ENCODE data around the gene NFATC2.

NFATC2 gene

GRCh38 chr20:51437182-51437924, 105.2 kb downstream of the NFATC2 start:
- 0 out of 2 replicates have a peak overlapping the region, but pooled peaks have one; percentile 5 for H3K4me3 ChIP-seq (ENCODE audit: low read length)
- peaks cover 19% of the 10 kb centered on the region for H4K20me1 ChIP-seq (ENCODE audit: insufficient read depth, low read length)
- peaks cover 53% of the 10 kb centered on the region for H3K4me1 ChIP-seq (ENCODE audit: low read length)
- H3K79me2 ChIP-seq (ENCODE audit: low read length): no peaks in the 10 kb centered on the region; the same call in 1 of the 2 replicates
- H3K4me2 ChIP-seq (ENCODE audit: low read length): peak overlapping the region; percentile 44
- no peaks in the 10 kb centered on the region for H3K9me3 ChIP-seq (ENCODE audit: insufficient read depth, low read length)
- no peak for TF ChIP-seq CTCF (IDR thresholded peaks at IDR 0.05; ENCODE audit: low read depth, low read length)
- no peak for TF ChIP-seq EZH2phosphoT487 (IDR thresholded peaks at IDR 0.05; ENCODE audit: low read depth)
- no peak overlapping the region for H3K9ac ChIP-seq (ENCODE audit: low read length)
- H3K27me3 ChIP-seq (ENCODE audit: low read depth, low read length): no peaks in the 10 kb centered on the region
- H3K36me3 ChIP-seq (replicated peaks; ENCODE audit: low read depth, low read length): peaks cover 79% of the 10 kb centered on the region
- H3K27ac ChIP-seq (ENCODE audit: low read length): 0 out of 2 replicates have a peak overlapping the region, but pooled peaks have one; percentile 5
- H2AFZ ChIP-seq (ENCODE audit: low read depth, low read length): no peak overlapping the region

- Histone ChIP-seq H3K79me2 (ENCODE audit: low read length) (peaks cover 3% of the 10 kb centered on the region; the same call in 1 of the 2 replicates), H2AFZ (ENCODE audit: low read depth, low read length) (no peak overlapping the region), H3K36me3 (replicated peaks; ENCODE audit: low read depth, low read length) (peaks cover 86% of the 10 kb centered on the region), H3K27me3 (ENCODE audit: low read depth, low read length) (no peaks in the 10 kb centered on the region), H3K9ac (ENCODE audit: low read length) (no peak overlapping the region), H4K20me1 (ENCODE audit: insufficient read depth, low read length) (peaks cover 25% of the 10 kb centered on the region), H3K9me3 (ENCODE audit: insufficient read depth, low read length) (no peaks in the 10 kb centered on the region), H3K4me2 (ENCODE audit: low read length) (no peak overlapping the region), H3K27ac (ENCODE audit: low read length) (no peak overlapping the region), H3K4me1 (ENCODE audit: low read length) (peaks cover 40% of the 10 kb centered on the region), H3K4me3 (ENCODE audit: low read length) (no peak overlapping the region)
- no peak for TF ChIP-seq EZH2phosphoT487 (IDR thresholded peaks at IDR 0.05; ENCODE audit: low read depth)
- no peak for TF ChIP-seq CTCF (IDR thresholded peaks at IDR 0.05; ENCODE audit: low read depth, low read length)
Measured at GRCh38 chr20:51434580-51435247, 107.8 kb downstream of the NFATC2 start.

- Histone ChIP-seq H3K9ac (ENCODE audit: low read length) (no peak overlapping the region), H3K27me3 (ENCODE audit: low read depth, low read length) (no peaks in the 10 kb centered on the region), H3K36me3 (replicated peaks; ENCODE audit: low read depth, low read length) (peaks cover 86% of the 10 kb centered on the region), H2AFZ (ENCODE audit: low read depth, low read length) (no peak overlapping the region), H4K20me1 (ENCODE audit: insufficient read depth, low read length) (peaks cover 29% of the 10 kb centered on the region), H3K4me2 (ENCODE audit: low read length) (no peak overlapping the region), H3K4me3 (ENCODE audit: low read length) (no peak overlapping the region), H3K4me1 (ENCODE audit: low read length) (peaks cover 36% of the 10 kb centered on the region), H3K9me3 (ENCODE audit: insufficient read depth, low read length) (no peaks in the 10 kb centered on the region), H3K79me2 (ENCODE audit: low read length) (peaks cover 3% of the 10 kb centered on the region; the same call in 1 of the 2 replicates), H3K27ac (ENCODE audit: low read length) (no peak overlapping the region)
- TF ChIP-seq EZH2phosphoT487 (IDR thresholded peaks at IDR 0.05; ENCODE audit: low read depth) (no peak), CTCF (IDR thresholded peaks at IDR 0.05; ENCODE audit: low read depth, low read length) (no peak)
Measured at GRCh38 chr20:51434026-51434425, 108.5 kb downstream of the NFATC2 start.

GRCh38 chr20:51432875-51433274, 109.6 kb downstream of the NFATC2 start:
- H3K27me3 ChIP-seq (ENCODE audit: low read depth, low read length): no peaks in the 10 kb centered on the region
- H2AFZ ChIP-seq (ENCODE audit: low read depth, low read length): no peak overlapping the region
- H4K20me1 ChIP-seq (ENCODE audit: insufficient read depth, low read length): peaks cover 27% of the 10 kb centered on the region
- TF ChIP-seq CTCF (IDR thresholded peaks at IDR 0.05; ENCODE audit: low read depth, low read length): no peak
- TF ChIP-seq EZH2phosphoT487 (IDR thresholded peaks at IDR 0.05; ENCODE audit: low read depth): no peak
- no peak overlapping the region for H3K4me2 ChIP-seq (ENCODE audit: low read length)
- H3K9me3 ChIP-seq (ENCODE audit: insufficient read depth, low read length): no peaks in the 10 kb centered on the region
- peaks cover 3% of the 10 kb centered on the region; the same call in 1 of the 2 replicates for H3K79me2 ChIP-seq (ENCODE audit: low read length)
- H3K9ac ChIP-seq (ENCODE audit: low read length): no peak overlapping the region
- H3K27ac ChIP-seq (ENCODE audit: low read length): no peak overlapping the region
- H3K4me1 ChIP-seq (ENCODE audit: low read length): peaks cover 24% of the 10 kb centered on the region
- peaks cover 86% of the 10 kb centered on the region for H3K36me3 ChIP-seq (replicated peaks; ENCODE audit: low read depth, low read length)
- H3K4me3 ChIP-seq (ENCODE audit: low read length): no peak overlapping the region

All from OCI-LY3 (cell line).